Smooth muscle cell (in vitro differentiated cells): ENCODE results near the gene BHLHE41. TPM values are rescaled to one million over a fixed set of nuclear protein-coding genes. Genes with fewer than 3 reads are reported as not detected.
A peak's percentile ranks its signal among the peaks of the same experiment; 100 is the strongest.

Experiments
- DNase-seq: peaks from one replicate; lab custom pipeline; 2025; ENCODE audit not compliant: unreplicated experiment; lab: John Stamatoyannopoulos, UW
- H2AFZ ChIP-seq: fragments of 200-600 bp; sonication (generic); 2 replicates; pipeline ENCODE4 v1.6.0; 2016; ENCODE audit warnings: antibody characterized with exemption, low read depth, mild to moderate bottlenecking
- H3F3A ChIP-seq: fragments of 200-600 bp; sonication (generic); 2 replicates; pipeline ENCODE4 v1.6.0; 2017; ENCODE audit warnings: antibody characterized with exemption, low read depth
- H3K27ac ChIP-seq: fragments of 200-600 bp; sonication (generic); 2 replicates; pipeline ENCODE4 v1.5.1; 2016; ENCODE audit warnings: low read depth, mild to moderate bottlenecking
- H3K27me3 ChIP-seq: fragments of 200-600 bp; sonication (generic); 2 replicates; pipeline ENCODE4 v1.6.1; 2016; ENCODE audit warnings: low read depth, mild to moderate bottlenecking
- H3K36me3 ChIP-seq: fragments of 200-600 bp; sonication (generic); 2 replicates; pipeline ENCODE4 v1.5.1; 2016; ENCODE audit warnings: low read depth
- H3K4me1 ChIP-seq: fragments of 200-600 bp; sonication (generic); 2 replicates; pipeline ENCODE4 v1.5.1; 2016; ENCODE audit warnings: low read depth
- H3K4me2 ChIP-seq: fragments of 200-600 bp; sonication (generic); 2 replicates; pipeline ENCODE4 v1.6.0; 2016; ENCODE audit warnings: mild to moderate bottlenecking
- H3K4me3 ChIP-seq: fragments of 200-600 bp; sonication (generic); 2 replicates; pipeline ENCODE4 v1.5.1; 2016; ENCODE audit warnings: mild to moderate bottlenecking
- H3K79me2 ChIP-seq: fragments of 200-600 bp; sonication (generic); 2 replicates; pipeline ENCODE4 v1.6.0; 2016; ENCODE audit warnings: low read depth, mild to moderate bottlenecking
- H3K9ac ChIP-seq: fragments of 200-600 bp; sonication (generic); 2 replicates; pipeline ENCODE4 v1.6.0; 2016; ENCODE audit warnings: low read depth
- H3K9me3 ChIP-seq: fragments of 200-600 bp; sonication (generic); replicated peaks from 2 replicates; pipeline ENCODE4 v1.5.1; 2016; ENCODE audit warnings: low read depth
- H4K20me1 ChIP-seq: fragments of 200-600 bp; sonication (generic); 2 replicates; pipeline ENCODE4 v1.6.0; 2016; ENCODE audit warnings: low read depth
- WGBS: methylation state at CpG from one replicate; pipeline ENCODE4 v1.1.7; 2016; ENCODE audit warnings: low lambda C conversion rate; 5-methylcytosine and 5-hydroxymethylcytosine counted together
- polyA plus RNA-seq: library from polyadenylated mRNA; unstranded; fragments of >200 nt; fragmentation: Nextera tagmentation; extraction: Ambion mirVana; gene quantifications from 2 replicates; pipeline ENCODE4 v1.2.1, GENCODE V29; 2016
- total RNA-seq: library from RNA; depleted of rRNA; stranded (reverse); fragments of >200 nt; gene quantifications from 2 replicates; pipeline ENCODE4 v1.2.3, GENCODE V29; 2014
- TF ChIP-seq, protein P1 (sequence below): fragments of 200-600 bp; sonication (generic); IDR thresholded peaks from 2 replicates; pipeline ENCODE4 v1.5.1; 2017; ENCODE audit warnings: borderline replicate concordance, mild to moderate bottlenecking, antibody characterized with exemption; ENCODE audit not compliant: insufficient read depth, poor library complexity, severe bottlenecking

BHLHE41 gene
- total and polyA plus RNA-seq, 2 experiments from 2014 or later = 4.4 to 10.3 TPM

- no peak for DNase-seq
- Histone ChIP-seq H3K9me3 (no peaks in the 10 kb centered on the region), H2AFZ (peak overlapping the region; percentile 61), H3K4me1 (peaks cover 6% of the 10 kb centered on the region), H3K9ac (peak overlapping the region; percentile 76), H3K4me3 (peak overlapping the region; percentile 83), H4K20me1 (no peaks in the 10 kb centered on the region), H3K36me3 (no peaks in the 10 kb centered on the region), H3K4me2 (peak overlapping the region; percentile 93), H3K79me2 (no peaks in the 10 kb centered on the region), H3K27ac (peak overlapping the region; percentile 90), H3K27me3 (peaks cover 5% of the 10 kb centered on the region), H3F3A (peaks cover 10% of the 10 kb centered on the region)
- TF ChIP-seq, protein P1, sequence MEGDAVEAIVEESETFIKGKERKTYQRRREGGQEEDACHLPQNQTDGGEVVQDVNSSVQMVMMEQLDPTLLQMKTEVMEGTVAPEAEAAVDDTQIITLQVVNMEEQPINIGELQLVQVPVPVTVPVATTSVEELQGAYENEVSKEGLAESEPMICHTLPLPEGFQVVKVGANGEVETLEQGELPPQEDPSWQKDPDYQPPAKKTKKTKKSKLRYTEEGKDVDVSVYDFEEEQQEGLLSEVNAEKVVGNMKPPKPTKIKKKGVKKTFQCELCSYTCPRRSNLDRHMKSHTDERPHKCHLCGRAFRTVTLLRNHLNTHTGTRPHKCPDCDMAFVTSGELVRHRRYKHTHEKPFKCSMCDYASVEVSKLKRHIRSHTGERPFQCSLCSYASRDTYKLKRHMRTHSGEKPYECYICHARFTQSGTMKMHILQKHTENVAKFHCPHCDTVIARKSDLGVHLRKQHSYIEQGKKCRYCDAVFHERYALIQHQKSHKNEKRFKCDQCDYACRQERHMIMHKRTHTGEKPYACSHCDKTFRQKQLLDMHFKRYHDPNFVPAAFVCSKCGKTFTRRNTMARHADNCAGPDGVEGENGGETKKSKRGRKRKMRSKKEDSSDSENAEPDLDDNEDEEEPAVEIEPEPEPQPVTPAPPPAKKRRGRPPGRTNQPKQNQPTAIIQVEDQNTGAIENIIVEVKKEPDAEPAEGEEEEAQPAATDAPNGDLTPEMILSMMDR = no peak
- WGBS = 3% methylated on average over 44 of the region's 88 CpGs
These were observed 2.7 kb downstream of the BHLHE41 start for GRCh38 chr12:26122061-26122680.

GRCh38 chr12:26121323-26122060 is 3.3 kb downstream of the BHLHE41 start:
- peaks cover 3% of the 10 kb centered on the region for H3K27me3 ChIP-seq
- TF ChIP-seq, protein P1 = no peak
- no peak for DNase-seq
- no peak overlapping the region for H3K27ac ChIP-seq
- peaks cover 2% of the 10 kb centered on the region for H3K4me1 ChIP-seq
- no peaks in the 10 kb centered on the region for H3K79me2 ChIP-seq
- peak overlapping the region; percentile 61 for H2AFZ ChIP-seq
- H3F3A ChIP-seq = peaks cover 10% of the 10 kb centered on the region
- no peaks in the 10 kb centered on the region for H3K9me3 ChIP-seq
- peak overlapping the region; percentile 93 for H3K4me2 ChIP-seq
- H3K36me3 ChIP-seq = no peaks in the 10 kb centered on the region
- peak overlapping the region; percentile 55 for H3K9ac ChIP-seq
- H4K20me1 ChIP-seq = no peaks in the 10 kb centered on the region
- WGBS = 27% methylated on average over 15 of the region's 15 CpGs
- H3K4me3 ChIP-seq = peak overlapping the region; percentile 83

GRCh38 chr12:26120561-26121274 is 4.1 kb downstream of the BHLHE41 start:
- Histone ChIP-seq H3K9ac (no peak overlapping the region), H3F3A (peaks cover 6% of the 10 kb centered on the region), H3K79me2 (no peaks in the 10 kb centered on the region), H3K4me2 (peak overlapping the region; percentile 93), H3K9me3 (no peaks in the 10 kb centered on the region), H3K36me3 (no peaks in the 10 kb centered on the region), H3K27ac (no peak overlapping the region), H3K4me1 (peaks cover 2% of the 10 kb centered on the region), H4K20me1 (no peaks in the 10 kb centered on the region), H2AFZ (no peak overlapping the region), H3K4me3 (no peak overlapping the region), H3K27me3 (peaks cover 3% of the 10 kb centered on the region)
- WGBS = 85% methylated on average over 4 of the region's 4 CpGs
- DNase-seq = no peak
- TF ChIP-seq, protein P1 = no peak
